Caco-2 (cell line): ENCODE results near the gene SERTAD2. TPM values are rescaled to one million over a fixed set of nuclear protein-coding genes. Genes with fewer than 3 reads are reported as not detected.

ENCODE experiments used
- BruUV-seq: library from RNA; stranded (reverse); fragments of 400-500 nt; replicated peaks from 2 replicates; lab custom pipeline; 2021; lab: Mats Ljungman, UMichigan
- CTCF ChIA-PET: fragments of 300-600 bp; sonication (Branson Sonifier 250); formaldehyde crosslinking; loops from one replicate; lab custom pipeline; 2022; ENCODE audit warnings: antibody characterized with exemption; lab: Charles Lee
- POLR2A ChIA-PET: fragments of 300-600 bp; sonication (Branson Sonifier 250); formaldehyde crosslinking; loops from one replicate; lab custom pipeline; 2022; ENCODE audit warnings: antibody characterized with exemption; lab: Charles Lee
- DNase-seq, 2 experiments: peaks; one replicate each; pipeline versions ENCODE4 v3.0.0 to v3.0.0-alpha.2; 2020 to 2022
- H3K27me3 ChIP-seq: replicated peaks from 2 replicates; pipeline ENCODE4 v1.6.0; 2011; ENCODE audit warnings: low read length; ENCODE audit not compliant: control insufficient read depth, insufficient read depth
- H3K36me3 ChIP-seq: 2 replicates; pipeline ENCODE4 v1.5.1; 2011; ENCODE audit warnings: low read length; ENCODE audit not compliant: control insufficient read depth, insufficient read depth
- H3K4me1 ChIP-seq: fragments of 250-450 bp; sonication (Bioruptor Pico); 2 replicates; pipeline ENCODE4 v1.5.1; 2020; ENCODE audit warnings: mild to moderate bottlenecking
- H3K4me3 ChIP-seq: 2 replicates; pipeline ENCODE4 v1.5.1; 2011; ENCODE audit warnings: low read depth, mild to moderate bottlenecking, control low read depth, low read length
- H3K9me3 ChIP-seq: fragments of 250-450 bp; sonication (Bioruptor Pico); 2 replicates; pipeline ENCODE4 v1.5.1; 2020; ENCODE audit warnings: mild to moderate bottlenecking, moderate library complexity
- H3K27ac Mint-ChIP-seq: one replicate; pipeline ENCODE4 v1.8.0; 2022; ENCODE audit warnings: mixed read lengths; ENCODE audit not compliant: unreplicated experiment
- H3K27me3 Mint-ChIP-seq: one replicate; pipeline ENCODE4 v1.8.0; 2022; ENCODE audit warnings: mixed read lengths; ENCODE audit not compliant: insufficient read depth, unreplicated experiment
- H3K36me3 Mint-ChIP-seq: one replicate; pipeline ENCODE4 v1.8.0; 2022; ENCODE audit warnings: mild to moderate bottlenecking, mixed read lengths; ENCODE audit not compliant: insufficient read depth, unreplicated experiment
- H3K4me1 Mint-ChIP-seq: one replicate; pipeline ENCODE4 v1.8.0; 2022; ENCODE audit warnings: low read depth, mixed read lengths; ENCODE audit not compliant: unreplicated experiment
- H3K4me3 Mint-ChIP-seq: one replicate; pipeline ENCODE4 v1.8.0; 2022; ENCODE audit warnings: mild to moderate bottlenecking, moderate library complexity, mixed read lengths; ENCODE audit not compliant: unreplicated experiment
- H3K9me3 Mint-ChIP-seq: one replicate; pipeline ENCODE4 v1.8.0; 2022; ENCODE audit warnings: mixed read lengths; ENCODE audit not compliant: unreplicated experiment
- CTCF ChIP-seq, 2 experiments: fragments of 200-600 bp in 1 of 2; IDR thresholded peaks; 1 replicate in 1 of 2; 2 replicates in 1 of 2; pipeline versions ENCODE4 v1.5.1 to v1.8.0; 2011 to 2022; ENCODE audit warnings: antibody characterized with exemption in 1 of 2, control low read depth in 1 of 2, inconsistent platforms in 1 of 2, low read depth in 1 of 2, low read length in 1 of 2, mild to moderate bottlenecking in 1 of 2, moderate library complexity in 1 of 2; ENCODE audit not compliant: insufficient read depth in 1 of 2, severe bottlenecking in 1 of 2, unreplicated experiment in 1 of 2
- intact Hi-C: fragments of 100-400 bp; cut with micrococcal nuclease; formaldehyde crosslinking; loops from one replicate; pipeline ENCODE4 v1.10.0; 2022; ENCODE audit not compliant: unreplicated experiment
- total RNA-seq: library from RNA; stranded (reverse); gene quantifications from 2 replicates; pipeline ENCODE4 v1.2.3, GENCODE V29; 2022

The SERTAD2 gene
- total RNA-seq, 1 experiment from 2014 or later, result 25.8 TPM

DNA sequence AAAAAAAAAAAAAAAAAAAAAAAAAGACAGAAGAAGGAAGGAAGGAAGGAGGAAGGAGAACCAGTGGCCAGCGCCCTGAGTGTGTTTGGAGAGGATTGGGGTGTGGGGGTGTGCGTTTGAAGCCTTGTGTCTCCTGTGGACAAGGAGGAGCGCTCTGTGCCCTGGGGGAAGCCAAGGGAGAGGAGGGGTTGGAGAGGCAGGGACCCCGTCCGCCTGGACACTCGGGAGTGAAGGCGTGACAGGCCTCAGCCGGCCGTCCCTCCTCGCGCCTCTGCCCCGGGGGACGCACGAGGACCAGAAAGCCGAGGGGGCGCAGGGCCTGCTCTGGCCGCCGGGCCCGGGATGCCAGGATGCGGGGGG is 44.9 kb downstream of the SERTAD2 start:
- peaks cover 21% of the 10 kb centered on the region for H3K4me1 ChIP-seq
- ChIA-PET POLR2A (interaction anchor here (1.1 kb wide), 1 partner anchor 42 kb away, joined by 3 read pairs; no protein-coding TSS in a partner anchor), CTCF (interaction anchor here (1.1 to 2.6 kb wide), 2 partner anchors 9 to 17 kb away, joined by 5 to 11 read pairs; no protein-coding TSS in a partner anchor)
- no peak for DNase-seq
- peaks cover 12% of the 10 kb centered on the region for H3K4me1 Mint-ChIP-seq
- no peaks in the 10 kb centered on the region for H3K36me3 Mint-ChIP-seq
- no peaks in the 10 kb centered on the region for H3K27me3 Mint-ChIP-seq
- H3K36me3 ChIP-seq, result no peaks in the 10 kb centered on the region
- H3K4me3 ChIP-seq, result no peak overlapping the region
- no peaks in the 10 kb centered on the region for H3K9me3 ChIP-seq
- intact Hi-C loops, result no loop called here
- BruUV-seq, result no TSS peak
- peaks cover 12% of the 10 kb centered on the region for H3K9me3 Mint-ChIP-seq
- H3K4me3 Mint-ChIP-seq, result no peak overlapping the region
- no peak for TF ChIP-seq CTCF (IDR thresholded peaks at IDR 0.05; ENCODE audit: insufficient read depth in 1 of 2, low read depth in 1 of 2, low read length in 1 of 2, severe bottlenecking in 1 of 2, unreplicated experiment in 1 of 2)
- H3K27ac Mint-ChIP-seq, result peak overlapping the region; percentile 90
- no peaks in the 10 kb centered on the region for H3K27me3 ChIP-seq

- POLR2A ChIA-PET, result interaction anchor here (1.1 kb wide), 2 partner anchors 43 to 46 kb away, joined by 3 to 4 read pairs; partner anchors contain the start of gene SERTAD2
Measured at GRCh38 chr2:64607381-64608304, 46.1 kb downstream of the SERTAD2 start.

More at GRCh38 chr2:64607381-64608304, 46.1 kb downstream of the SERTAD2 start:
- H3K9me3 Mint-ChIP-seq, result peaks cover 15% of the 10 kb centered on the region
- TF ChIP-seq CTCF (IDR thresholded peaks at IDR 0.05; ENCODE audit: insufficient read depth in 1 of 2, low read depth in 1 of 2, low read length in 1 of 2, severe bottlenecking in 1 of 2, unreplicated experiment in 1 of 2), result no peak
- peaks cover 21% of the 10 kb centered on the region for H3K4me1 ChIP-seq
- no peaks in the 10 kb centered on the region for H3K36me3 ChIP-seq
- H3K27me3 ChIP-seq, result no peaks in the 10 kb centered on the region
- DNase-seq, result peak; percentile 75 to 76
- CTCF ChIA-PET, result interaction anchor here (0.8 to 2.6 kb wide), 6 partner anchors 10 to 305 kb away, joined by 3 to 11 read pairs (median 4); no protein-coding TSS in a partner anchor
- peak overlapping the region; percentile 90 for H3K27ac Mint-ChIP-seq
- no peak overlapping the region for H3K4me3 ChIP-seq
- BruUV-seq, result no TSS peak
- no peaks in the 10 kb centered on the region for H3K27me3 Mint-ChIP-seq
- intact Hi-C loops, result no loop called here
- no peaks in the 10 kb centered on the region for H3K36me3 Mint-ChIP-seq
- no peaks in the 10 kb centered on the region for H3K9me3 ChIP-seq
- H3K4me1 Mint-ChIP-seq, result peaks cover 12% of the 10 kb centered on the region
- peak overlapping the region; percentile 62 for H3K4me3 Mint-ChIP-seq
